H1 (cell line): Measurements from ENCODE around the gene ARL3. TPM values are rescaled to one million over a fixed set of nuclear protein-coding genes. Genes with fewer than 3 reads are reported as not detected.

Experiments used
- CTCF ChIA-PET: fragments of 300-600 bp; sonication (Branson Sonifier 250); formaldehyde crosslinking; loops from one replicate; lab custom pipeline; 2021; ENCODE audit not compliant: partially characterized antibody; lab: Charles Lee
- POLR2A ChIA-PET: fragments of 300-600 bp; sonication (Branson Sonifier 250); formaldehyde crosslinking; loops from one replicate; lab custom pipeline; 2021; ENCODE audit warnings: inconsistent platforms; ENCODE audit not compliant: partially characterized antibody; lab: Charles Lee
- DNase-seq, 2 experiments: peaks; one replicate each; pipeline versions ENCODE4 v3.0.0 to v3.0.0-alpha.2; 2010 to 2022; ENCODE audit warnings: low spot score in 2 of 2, low read depth in 1 of 2, mixed read lengths in 1 of 2
- FAIRE-seq: peaks from 2 replicates; lab custom pipeline; 2011; peaks lifted over from hg19 to GRCh38; lab: Jason Lieb, UNC
- H2AFZ ChIP-seq: 2 replicates; pipeline ENCODE4 v1.8.1; 2012; ENCODE audit warnings: low read length, inconsistent platforms
- H2AK5ac ChIP-seq: 2 replicates; pipeline ENCODE4 v1.6.1; 2013; ENCODE audit warnings: low read depth, low read length
- H2BK120ac ChIP-seq: replicated peaks from 2 replicates; pipeline ENCODE3; 2013; ENCODE audit warnings: low read depth, low read length, inconsistent platforms
- H2BK12ac ChIP-seq: 2 replicates; pipeline ENCODE4 v1.6.1; 2013; ENCODE audit warnings: low read depth, low read length
- H2BK15ac ChIP-seq: 2 replicates; pipeline ENCODE4 v1.6.1; 2013; ENCODE audit warnings: low read length
- H2BK20ac ChIP-seq: 2 replicates; pipeline ENCODE4 v1.6.1; 2013; ENCODE audit warnings: low read length
- H2BK5ac ChIP-seq: 2 replicates; pipeline ENCODE4 v1.6.1; 2013; ENCODE audit warnings: low read depth, low read length
- H3K14ac ChIP-seq: 2 replicates; pipeline ENCODE4 v1.6.1; 2013; ENCODE audit warnings: inconsistent platforms; ENCODE audit not compliant: insufficient read length
- H3K18ac ChIP-seq: 2 replicates; pipeline ENCODE4 v1.6.1; 2013; ENCODE audit warnings: low read length; ENCODE audit errors: extremely low read depth
- H3K23ac ChIP-seq: 2 replicates; pipeline ENCODE4 v1.6.1; 2013; ENCODE audit warnings: inconsistent platforms; ENCODE audit not compliant: insufficient read length
- H3K23me2 ChIP-seq: 2 replicates; pipeline ENCODE4 v1.6.1; 2013; ENCODE audit warnings: low read depth, low read length
- H3K27ac ChIP-seq: 2 replicates; pipeline ENCODE4 v1.6.1; 2011; ENCODE audit warnings: low read depth, low read length, inconsistent platforms
- H3K27me3 ChIP-seq, 4 experiments: replicated peaks in 1 of 4; 1 replicate in 1 of 4; 2 replicates in 3 of 4; pipeline versions ENCODE4 v1.6.1 to v1.8.1; 2011 to 2013; ENCODE audit warnings: low read length in 3 of 4, mild to moderate bottlenecking in 3 of 4, inconsistent platforms in 2 of 4, mixed read lengths in 2 of 4, moderate library complexity in 1 of 4; ENCODE audit not compliant: control insufficient read depth in 3 of 4, insufficient read depth in 3 of 4; ENCODE audit errors: extremely low read depth in 1 of 4
- H3K36me3 ChIP-seq, 4 experiments: 2 replicates each; pipeline versions ENCODE4 v1.6.1 to v1.8.1; 2011 to 2013; ENCODE audit warnings: mild to moderate bottlenecking in 4 of 4, low read length in 3 of 4, moderate library complexity in 2 of 4, control low read depth in 1 of 4, inconsistent platforms in 1 of 4; ENCODE audit not compliant: insufficient read depth in 4 of 4, control insufficient read depth in 2 of 4
- H3K4ac ChIP-seq: replicated peaks from 2 replicates; pipeline ENCODE3; 2013; ENCODE audit warnings: low read length, low read depth, mixed read lengths, inconsistent platforms; ENCODE audit not compliant: insufficient read length
- H3K4me1 ChIP-seq, 4 experiments: replicated peaks in 1 of 4; 1 replicate in 1 of 4; 2 replicates in 3 of 4; pipeline versions ENCODE4 v1.6.1 to v1.8.1; 2011 to 2013; ENCODE audit warnings: low read length in 3 of 4, inconsistent platforms in 2 of 4, mixed read lengths in 1 of 4; ENCODE audit not compliant: insufficient read depth in 4 of 4, control insufficient read depth in 3 of 4
- H3K4me2 ChIP-seq, 2 experiments: 2 replicates each; pipeline versions ENCODE4 v1.6.1 to v1.8.1; 2011 to 2013; ENCODE audit warnings: low read depth in 2 of 2, low read length in 2 of 2, control low read depth in 1 of 2, inconsistent platforms in 1 of 2, mild to moderate bottlenecking in 1 of 2; ENCODE audit not compliant: insufficient read depth in 1 of 2
- H3K4me3 ChIP-seq, 4 experiments: fragments of 200-600, 300-600 bp in 1 of 4; sonication (generic), shearing (Covaris generic), sonication (Bioruptor Twin) in 1 of 4; 2 replicates each; pipeline versions ENCODE4 v1.5.1 to v1.8.1; 2011 to 2016; ENCODE audit warnings: low read length in 4 of 4, low read depth in 3 of 4, control low read depth in 2 of 4, inconsistent platforms in 2 of 4, mild to moderate bottlenecking in 2 of 4, mixed read lengths in 1 of 4, moderate library complexity in 1 of 4; ENCODE audit not compliant: insufficient read depth in 2 of 4; ENCODE audit errors: extremely low read depth in 1 of 4
- H3K56ac ChIP-seq: replicated peaks from 2 replicates; pipeline ENCODE3; 2013; ENCODE audit warnings: low read depth, mild to moderate bottlenecking, mixed read lengths, low read length, inconsistent platforms; ENCODE audit not compliant: insufficient read length
- H3K79me1 ChIP-seq: 2 replicates; pipeline ENCODE4 v1.6.1; 2013; ENCODE audit warnings: low read depth, low read length, control low read depth
- H3K79me2 ChIP-seq, 2 experiments: 2 replicates each; pipeline versions ENCODE4 v1.6.1 to v1.8.1; 2012 to 2013; ENCODE audit warnings: low read length in 2 of 2, mild to moderate bottlenecking in 2 of 2, inconsistent platforms in 1 of 2; ENCODE audit not compliant: insufficient read depth in 2 of 2, control insufficient read depth in 1 of 2
- H3K9ac ChIP-seq, 4 experiments: replicated peaks in 1 of 4; 1 replicate in 1 of 4; 2 replicates in 3 of 4; pipeline versions ENCODE4 v1.6.1 to v1.8.1; 2011 to 2013; ENCODE audit warnings: low read depth in 3 of 4, low read length in 3 of 4, control low read depth in 2 of 4, mild to moderate bottlenecking in 2 of 4, moderate library complexity in 2 of 4, inconsistent platforms in 1 of 4; ENCODE audit errors: extremely low read depth in 1 of 4
- H3K9me3 ChIP-seq, 2 experiments: 2 replicates each; pipeline versions ENCODE4 v1.6.1 to v1.8.1; 2012 to 2013; ENCODE audit warnings: mild to moderate bottlenecking in 2 of 2, moderate library complexity in 2 of 2, control low read depth in 1 of 2, inconsistent platforms in 1 of 2, low read depth in 1 of 2, low read length in 1 of 2, mixed read lengths in 1 of 2; ENCODE audit not compliant: insufficient read depth in 2 of 2
- H4K20me1 ChIP-seq, 2 experiments: replicated peaks in 1 of 2; 2 replicates each; pipeline versions ENCODE3 to v1.8.1; 2011 to 2013; ENCODE audit warnings: inconsistent platforms in 2 of 2, low read length in 2 of 2, mild to moderate bottlenecking in 1 of 2; ENCODE audit not compliant: insufficient read depth in 2 of 2, control insufficient read depth in 1 of 2
- H4K5ac ChIP-seq: 2 replicates; pipeline ENCODE4 v1.6.1; 2013; ENCODE audit warnings: low read length, low read depth, mixed read lengths, inconsistent platforms; ENCODE audit not compliant: insufficient read length
- H4K8ac ChIP-seq: 2 replicates; pipeline ENCODE4 v1.8.0; 2013; ENCODE audit warnings: mild to moderate bottlenecking, moderate library complexity, low read length, inconsistent platforms; ENCODE audit not compliant: insufficient read depth; ENCODE audit errors: extremely low read depth
- H4K91ac ChIP-seq: replicated peaks from 2 replicates; pipeline ENCODE3; 2013; ENCODE audit warnings: low read length, mixed read lengths, inconsistent platforms; ENCODE audit not compliant: insufficient read length
- POLR2A ChIP-seq, 2 experiments: IDR thresholded peaks; 1 replicate in 1 of 2; 2 replicates in 1 of 2; pipeline ENCODE4 v1.6.1; 2011; ENCODE audit warnings: low read depth in 2 of 2, low read length in 2 of 2, mild to moderate bottlenecking in 2 of 2; ENCODE audit errors: control extremely low read depth in 1 of 2
- SIX5 ChIP-seq: IDR thresholded peaks from 2 replicates; pipeline ENCODE4 v1.6.1; 2011; ENCODE audit warnings: mild to moderate bottlenecking, low read depth, low read length
- WGBS, 2 experiments: shearing (Covaris generic) in 1 of 2; methylation state at CpG; one replicate each; pipeline versions ENCODE4 v1.1.6 to v1.1.7; 2013 to 2015; ENCODE audit warnings: low lambda C conversion rate in 2 of 2, mixed read lengths in 2 of 2, inconsistent platforms in 1 of 2, low coverage in 1 of 2, missing lambda C conversion rate in 1 of 2; ENCODE audit not compliant: insufficient replicate concordance in 2 of 2, insufficient coverage in 1 of 2, insufficient read length in 1 of 2; ENCODE audit errors: extremely low coverage in 1 of 2, missing lambda C conversion rate in 1 of 2; 5-methylcytosine and 5-hydroxymethylcytosine counted together
- polyA plus RNA-seq, 7 experiments: library from polyadenylated mRNA; depleted of rRNA in 3 of 7; stranded (reverse) in 5 of 7; unstranded in 2 of 7; fragments of >200 nt in 5 of 7; fragments of 200-250 nt in 2 of 7; gene quantifications; 1 replicate in 5 of 7; 2 replicates in 1 of 7; 4 replicates in 1 of 7; pipeline versions ENCODE4 v1.2.1 to v1.2.3, GENCODE V29; 2011 to 2013; ENCODE audit warnings: missing spikeins in 2 of 7, mixed read lengths in 2 of 7
- total RNA-seq: library from RNA; stranded (reverse); fragmentation: NEBNext Ultra II Directional; extraction: Animal tissue kit (Norgen Biotek cat#: 25700); gene quantifications from 2 replicates; pipeline ENCODE4 v1.2.1, GENCODE V29; 2021

ARL3 gene
- total and polyA plus RNA-seq, 2 of the 8 experiments (the other 6 are each of a cell fraction or from before 2014, with no cell fraction given), result 8.8 to 16.2 TPM

DNA sequence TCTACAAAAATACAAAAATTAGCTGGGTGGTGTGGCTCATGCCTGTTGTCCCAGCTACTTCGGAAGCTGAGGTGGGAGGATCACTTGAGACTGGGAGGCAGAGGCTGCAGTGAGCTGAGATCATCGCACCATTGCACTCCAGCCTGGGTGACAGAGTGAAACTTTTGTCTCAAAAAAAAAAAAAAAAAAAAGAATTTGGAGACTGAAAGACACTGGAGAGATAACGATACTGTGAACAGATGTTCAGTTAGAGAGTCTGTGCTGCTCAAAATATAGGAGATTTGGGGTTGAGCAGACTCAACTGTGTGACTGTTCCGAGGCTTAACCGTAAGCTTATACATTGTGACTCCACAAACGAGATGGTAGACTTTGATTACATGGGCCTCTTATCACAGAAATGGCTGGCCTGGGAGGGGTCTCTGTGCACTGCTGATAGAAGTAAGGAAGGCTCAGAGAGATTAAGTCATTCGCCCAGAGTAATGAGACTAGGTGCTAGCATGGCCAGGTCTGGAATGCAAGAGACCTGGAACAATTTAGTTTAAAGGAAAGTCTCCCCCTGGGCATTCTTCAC lies 48.9 kb upstream of the ARL3 start:
- Histone ChIP-seq H4K8ac (no peak overlapping the region), H3K4me2 (no peak overlapping the region), H2AFZ (no peak overlapping the region), H4K20me1 (no peaks in the 10 kb centered on the region), H3K23me2 (no peaks in the 10 kb centered on the region), H3K14ac (no peak overlapping the region), H2BK120ac (no peak overlapping the region), H3K9ac (no peak overlapping the region), H3K36me3 (no peaks in the 10 kb centered on the region), H3K4ac (no peak overlapping the region), H3K79me2 (no peaks in the 10 kb centered on the region), H2BK15ac (no peak overlapping the region), H3K56ac (no peak overlapping the region), H2AK5ac (no peak overlapping the region), H4K5ac (no peak overlapping the region), H2BK20ac (no peak overlapping the region), H4K91ac (no peak overlapping the region), H3K18ac (no peak overlapping the region), H2BK5ac (no peak overlapping the region), H3K4me1 (no peaks in the 10 kb centered on the region), H3K27ac (no peak overlapping the region), H3K9me3 (no peaks in the 10 kb centered on the region), H3K27me3 (no peaks in the 10 kb centered on the region), H3K79me1 (no peaks in the 10 kb centered on the region; the same call in 1 of the 2 replicates), H3K4me3 (no peak overlapping the region), H3K23ac (no peak overlapping the region), H2BK12ac (no peak overlapping the region)
- DNase-seq (no peak), FAIRE-seq (no peak)
- WGBS, 2 experiments, result 90% methylated on average over 7 of the region's 7 CpGs; no CpG with 5 or more reads in 1 of the 2 experiments
- POLR2A ChIA-PET, result interaction anchor here (1.5 kb wide), 1 partner anchor 12 kb away, joined by 6 read pairs; no protein-coding TSS in a partner anchor
- CTCF ChIA-PET, result interaction anchor here (0.6 to 5.9 kb wide), 6 partner anchors 10 to 1026 kb away, joined by 3 to 42 read pairs (median 3); no protein-coding TSS in a partner anchor
- TF ChIP-seq POLR2A (IDR thresholded peaks at IDR 0.05; ENCODE audit: control extremely low read depth in 1 of 2, low read depth in 2 of 2, low read length in 2 of 2) (no peak), SIX5 (no peak)
